ENCODE data around the gene ATXN10.
A peak's percentile ranks its signal among the peaks of the same experiment; 100 is the strongest.

Gene ATXN10

GRCh38 chr22:45828841-45829240, 157.2 kb downstream of the ATXN10 start:
- no peak for TF ChIP-seq CTCF (IDR thresholded peaks at IDR 0.05; ENCODE audit: insufficient read depth, low read depth, low read length, missing control alignments)
- DNase-seq (ENCODE audit: low read depth): no peak

GRCh38 chr22:45830531-45831245, 159.1 kb downstream of the ATXN10 start:
- no peak for TF ChIP-seq CTCF (IDR thresholded peaks at IDR 0.05; ENCODE audit: insufficient read depth, low read depth, low read length, missing control alignments)
- DNase-seq (ENCODE audit: low read depth): no peak

More at GRCh38 chr22:45828841-45829240, 157.2 kb downstream of the ATXN10 start:
- H3K4me3 ChIP-seq (ENCODE audit: low read depth, low read length): no peak overlapping the region

GRCh38 chr22:45831394-45831793, 159.8 kb downstream of the ATXN10 start:
- H3K4me3 ChIP-seq (ENCODE audit: low read depth, low read length): no peak overlapping the region
- peak; percentile 23 for TF ChIP-seq CTCF (IDR thresholded peaks at IDR 0.05; ENCODE audit: insufficient read depth, low read depth, low read length, missing control alignments)
- no peak for DNase-seq (ENCODE audit: low read depth)

More at GRCh38 chr22:45830531-45831245, 159.1 kb downstream of the ATXN10 start:
- H3K4me3 ChIP-seq (ENCODE audit: low read depth, low read length): no peak overlapping the region

- TF ChIP-seq CTCF (IDR thresholded peaks at IDR 0.05; ENCODE audit: insufficient read depth, low read depth, low read length, missing control alignments): no peak
- no peak for DNase-seq (ENCODE audit: low read depth)
- H3K4me3 ChIP-seq (ENCODE audit: low read depth, low read length): no peak overlapping the region
Observed at GRCh38 chr22:45832180-45832579, 160.5 kb downstream of the ATXN10 start.

GRCh38 chr22:45832959-45833580, 161.4 kb downstream of the ATXN10 start:
- no peak for DNase-seq (ENCODE audit: low read depth)
- no peak for TF ChIP-seq CTCF (IDR thresholded peaks at IDR 0.05; ENCODE audit: insufficient read depth, low read depth, low read length, missing control alignments)

GRCh38 chr22:45833613-45834012, 162.0 kb downstream of the ATXN10 start:
- no peak for TF ChIP-seq CTCF (IDR thresholded peaks at IDR 0.05; ENCODE audit: insufficient read depth, low read depth, low read length, missing control alignments)

More at GRCh38 chr22:45832959-45833580, 161.4 kb downstream of the ATXN10 start:
- no peak overlapping the region for H3K4me3 ChIP-seq (ENCODE audit: low read depth, low read length)

More at GRCh38 chr22:45833613-45834012, 162.0 kb downstream of the ATXN10 start:
- no peak for DNase-seq (ENCODE audit: low read depth)
- H3K4me3 ChIP-seq (ENCODE audit: low read depth, low read length): no peak overlapping the region

Measured in GM12865 (cell line).